Measurements from ENCODE around the gene ENPP7. TPM values are rescaled to one million over a fixed set of nuclear protein-coding genes. Genes with fewer than 3 reads are reported as not detected.
"Not testable (repeated sequence)": the region's sequence is repeated elsewhere in the genome, so short reads cannot be mapped to it uniquely, and the experiment has no call there.

ENPP7 gene
- total RNA-seq, 1 donor from 2014 or later, result not detected

DNA sequence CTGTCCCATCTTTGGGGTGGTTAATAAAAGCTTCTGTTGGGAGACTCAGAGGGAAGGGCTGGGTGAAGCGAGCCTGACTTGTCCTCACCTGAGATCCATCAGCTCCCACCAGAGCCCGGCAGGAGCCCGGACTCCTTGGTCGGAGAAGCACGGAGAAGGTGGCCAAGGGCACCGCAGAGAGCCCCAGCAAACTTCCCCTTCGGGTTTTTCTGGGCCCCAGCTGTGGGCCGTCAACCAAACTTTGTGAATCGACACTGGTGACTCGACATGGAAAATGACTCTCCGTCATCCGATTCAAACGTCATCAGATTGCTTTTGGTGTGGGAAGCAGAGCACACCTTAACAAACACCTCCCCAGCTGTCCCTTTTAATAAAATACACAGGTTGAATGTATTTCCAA, 21.4 kb downstream of the ENPP7 start:
- peaks cover under 1% of the 10 kb centered on the region for H3K4me1 Mint-ChIP-seq (ENCODE audit: unreplicated experiment)
- H3K27ac Mint-ChIP-seq (ENCODE audit: unreplicated experiment), result no peak overlapping the region
- H3K36me3 Mint-ChIP-seq (ENCODE audit: low read depth, unreplicated experiment), result no peaks in the 10 kb centered on the region
- H3K4me3 Mint-ChIP-seq (ENCODE audit: unreplicated experiment), result no peak overlapping the region
- peaks cover 4% of the 10 kb centered on the region for H3K27me3 Mint-ChIP-seq (ENCODE audit: unreplicated experiment)
- TF ChIP-seq, protein P1, sequence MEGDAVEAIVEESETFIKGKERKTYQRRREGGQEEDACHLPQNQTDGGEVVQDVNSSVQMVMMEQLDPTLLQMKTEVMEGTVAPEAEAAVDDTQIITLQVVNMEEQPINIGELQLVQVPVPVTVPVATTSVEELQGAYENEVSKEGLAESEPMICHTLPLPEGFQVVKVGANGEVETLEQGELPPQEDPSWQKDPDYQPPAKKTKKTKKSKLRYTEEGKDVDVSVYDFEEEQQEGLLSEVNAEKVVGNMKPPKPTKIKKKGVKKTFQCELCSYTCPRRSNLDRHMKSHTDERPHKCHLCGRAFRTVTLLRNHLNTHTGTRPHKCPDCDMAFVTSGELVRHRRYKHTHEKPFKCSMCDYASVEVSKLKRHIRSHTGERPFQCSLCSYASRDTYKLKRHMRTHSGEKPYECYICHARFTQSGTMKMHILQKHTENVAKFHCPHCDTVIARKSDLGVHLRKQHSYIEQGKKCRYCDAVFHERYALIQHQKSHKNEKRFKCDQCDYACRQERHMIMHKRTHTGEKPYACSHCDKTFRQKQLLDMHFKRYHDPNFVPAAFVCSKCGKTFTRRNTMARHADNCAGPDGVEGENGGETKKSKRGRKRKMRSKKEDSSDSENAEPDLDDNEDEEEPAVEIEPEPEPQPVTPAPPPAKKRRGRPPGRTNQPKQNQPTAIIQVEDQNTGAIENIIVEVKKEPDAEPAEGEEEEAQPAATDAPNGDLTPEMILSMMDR (IDR thresholded peaks at IDR 0.05; ENCODE audit: unreplicated experiment), result no peak
- no peaks in the 10 kb centered on the region for H3K9me3 Mint-ChIP-seq (ENCODE audit: unreplicated experiment)
- DNase-seq (ENCODE audit: low spot score), result no peak

DNA sequence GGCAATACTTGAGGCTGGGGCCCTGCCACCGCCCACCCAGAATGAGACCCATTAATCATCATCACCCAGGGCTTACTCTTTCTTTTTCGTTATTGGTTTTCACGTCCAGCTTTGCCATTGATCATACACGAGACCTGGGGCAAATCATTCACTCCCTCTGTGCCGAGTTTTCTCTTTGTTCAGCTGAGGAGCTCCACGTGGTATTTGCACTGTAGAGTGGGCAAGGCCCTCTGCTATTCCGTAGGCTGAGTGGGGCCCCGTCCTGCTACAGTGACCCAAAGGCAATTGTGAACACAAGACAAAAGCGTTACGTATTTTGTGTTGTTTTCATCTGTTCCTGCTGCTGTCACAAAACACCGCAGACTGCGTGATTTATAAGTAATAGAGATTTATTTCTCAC, 23.6 kb downstream of the ENPP7 start:
- Mint-ChIP-seq H3K27me3 (ENCODE audit: unreplicated experiment) (no peaks in the 10 kb centered on the region), H3K4me1 (ENCODE audit: unreplicated experiment) (no peaks in the 10 kb centered on the region), H3K9me3 (ENCODE audit: unreplicated experiment) (no peaks in the 10 kb centered on the region), H3K27ac (ENCODE audit: unreplicated experiment) (no peak overlapping the region), H3K36me3 (ENCODE audit: low read depth, unreplicated experiment) (no peaks in the 10 kb centered on the region), H3K4me3 (ENCODE audit: unreplicated experiment) (no peak overlapping the region)
- TF ChIP-seq, protein P1 (IDR thresholded peaks at IDR 0.05; ENCODE audit: unreplicated experiment), result no peak
- DNase-seq (ENCODE audit: low spot score), result no peak

DNA sequence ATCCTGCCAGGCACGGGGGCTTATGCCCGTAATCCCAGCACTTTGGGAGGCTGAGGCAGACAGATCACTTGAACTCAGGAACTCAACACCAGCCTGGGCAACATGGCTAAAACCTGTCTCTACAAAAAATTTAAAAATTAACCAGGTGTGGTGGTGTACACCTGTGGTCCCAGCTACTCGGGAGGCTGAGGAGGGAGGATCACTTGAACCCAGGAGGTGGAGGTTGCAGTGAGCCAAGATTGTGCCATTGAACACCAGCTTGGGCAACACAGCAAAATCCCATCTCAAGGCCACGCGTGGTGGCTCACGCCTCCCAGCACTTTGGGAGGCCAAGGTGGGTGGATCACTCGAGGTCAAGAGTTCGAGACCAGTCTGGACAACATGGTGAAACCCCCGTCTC, 24.2 kb downstream of the ENPP7 start:
- not testable (repeated sequence) for H3K4me3 Mint-ChIP-seq (ENCODE audit: unreplicated experiment); H3K27ac Mint-ChIP-seq (ENCODE audit: unreplicated experiment); H3K36me3 Mint-ChIP-seq (ENCODE audit: low read depth, unreplicated experiment); H3K4me1 Mint-ChIP-seq (ENCODE audit: unreplicated experiment); DNase-seq (ENCODE audit: low spot score); H3K9me3 Mint-ChIP-seq (ENCODE audit: unreplicated experiment); H3K27me3 Mint-ChIP-seq (ENCODE audit: unreplicated experiment)

DNA sequence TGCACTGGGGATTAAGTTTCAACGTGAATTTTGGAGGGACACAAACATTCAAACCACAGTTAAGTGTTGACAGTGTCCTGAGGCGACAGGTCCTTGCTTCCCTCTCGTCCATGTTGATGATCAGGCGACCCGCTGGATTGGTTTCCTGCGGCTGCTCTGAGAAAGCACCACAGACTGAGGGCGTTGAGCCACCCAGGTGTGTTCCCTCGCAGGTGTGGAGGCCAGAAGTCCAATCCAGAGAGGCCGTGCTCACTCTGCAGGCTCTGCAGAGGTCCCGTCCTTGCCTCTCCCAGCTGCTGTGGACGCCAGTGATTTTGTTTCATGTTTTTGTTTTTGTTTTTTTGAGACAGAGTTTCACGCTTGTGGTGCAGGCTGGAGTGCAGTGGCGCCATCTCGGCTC, 24.8 kb downstream of the ENPP7 start:
- Mint-ChIP-seq H3K9me3 (ENCODE audit: unreplicated experiment) (no peaks in the 10 kb centered on the region), H3K27me3 (ENCODE audit: unreplicated experiment) (no peaks in the 10 kb centered on the region), H3K4me3 (ENCODE audit: unreplicated experiment) (no peak overlapping the region), H3K36me3 (ENCODE audit: low read depth, unreplicated experiment) (no peaks in the 10 kb centered on the region), H3K4me1 (ENCODE audit: unreplicated experiment) (no peaks in the 10 kb centered on the region), H3K27ac (ENCODE audit: unreplicated experiment) (no peak overlapping the region)
- TF ChIP-seq, protein P1 (IDR thresholded peaks at IDR 0.05; ENCODE audit: unreplicated experiment), result no peak
- DNase-seq (ENCODE audit: low spot score), result no peak

DNA sequence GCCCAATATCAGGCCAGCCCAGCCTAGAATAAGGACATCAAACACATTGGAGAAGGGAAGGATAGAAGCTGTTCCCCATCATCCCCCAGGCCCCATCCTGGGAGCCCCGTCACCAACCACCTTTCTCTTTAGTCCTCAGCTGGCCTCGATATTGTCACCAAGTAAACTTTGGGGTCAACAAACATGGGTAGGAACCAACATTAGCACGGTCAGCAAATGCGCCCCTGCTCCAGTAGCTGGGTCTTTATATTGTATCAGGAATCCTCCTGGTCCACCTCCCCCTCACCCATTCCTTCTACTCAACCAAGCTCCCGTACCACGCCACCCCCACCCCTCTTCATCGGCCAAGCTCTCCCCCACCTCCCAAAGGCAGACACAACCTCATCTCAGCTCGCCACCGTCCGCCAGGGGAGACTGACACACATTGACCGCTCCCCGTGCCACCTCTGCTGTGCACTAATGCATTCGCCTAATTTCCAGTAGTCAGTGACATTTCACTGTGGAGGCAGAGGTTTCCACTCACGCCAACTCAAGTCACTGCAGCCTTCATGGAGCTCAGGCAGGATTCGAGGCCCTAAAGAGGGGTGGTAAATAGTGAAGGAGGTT, 26.5 kb downstream of the ENPP7 start:
- Mint-ChIP-seq H3K27me3 (ENCODE audit: unreplicated experiment) (no peaks in the 10 kb centered on the region), H3K9me3 (ENCODE audit: unreplicated experiment) (no peaks in the 10 kb centered on the region), H3K4me3 (ENCODE audit: unreplicated experiment) (no peak overlapping the region), H3K27ac (ENCODE audit: unreplicated experiment) (no peak overlapping the region), H3K36me3 (ENCODE audit: low read depth, unreplicated experiment) (no peaks in the 10 kb centered on the region), H3K4me1 (ENCODE audit: unreplicated experiment) (no peaks in the 10 kb centered on the region)
- TF ChIP-seq, protein P1 (IDR thresholded peaks at IDR 0.05; ENCODE audit: unreplicated experiment), result no peak
- DNase-seq (ENCODE audit: low spot score), result no peak
